Measurements from ENCODE around the gene ARL10. TPM values are rescaled to one million over a fixed set of nuclear protein-coding genes. Genes with fewer than 3 reads are reported as not detected.

Gene ARL10
- total RNA-seq, 1 experiment from 2014 or later: 0.05 TPM

- no peak overlapping the region for H2AFZ ChIP-seq (ENCODE audit: low read depth, low read length, poor library complexity, severe bottlenecking)
- peaks cover 59% of the 10 kb centered on the region for H3K79me2 ChIP-seq (ENCODE audit: insufficient read depth, low read length)
- RAD21 ChIA-PET (ENCODE audit: low non-redundant PET in 1 of 2, low total read pairs in 2 of 2, uncharacterized antibody in 2 of 2, unreplicated experiment in 2 of 2): no interaction called here
- H3K36me3 ChIP-seq (ENCODE audit: control insufficient read depth in 1 of 2, insufficient read depth in 2 of 2, low read length in 2 of 2): peaks cover 20 to 40% of the 10 kb centered on the region in 2 experiments; a peak in 3 of 4 replicates
- POLR2A ChIA-PET: no interaction called here
- ATAC-seq (peak; percentile 53), DNase-seq (ENCODE audit: low read depth, low spot score) (no peak)
- peak overlapping the region; percentile 93 for H3K9ac ChIP-seq (ENCODE audit: low read length)
- no peaks in the 10 kb centered on the region for H3K27me3 ChIP-seq (ENCODE audit: insufficient read depth, low read length)
- TF ChIP-seq POLR2A (IDR thresholded peaks at IDR 0.05; ENCODE audit: borderline replicate concordance, extremely low read depth, insufficient read depth, insufficient read length) (no peak), YY1 (IDR thresholded peaks at IDR 0.05; ENCODE audit: extremely low read depth, insufficient replicate concordance, low read depth, low read length) (peak; percentile 63), POLR2AphosphoS5 (IDR thresholded peaks at IDR 0.05; ENCODE audit: low read depth, low read length) (peak; percentile 79), ZFX (IDR thresholded peaks at IDR 0.05) (peak; percentile 9; the same call in 1 of the 2 replicates)
- no peaks in the 10 kb centered on the region for H3K9me3 ChIP-seq (ENCODE audit: control insufficient read depth in 1 of 2, insufficient read depth in 1 of 2, low read depth in 1 of 2, low read length in 2 of 2)
- peak overlapping the region; percentile 94 for H3K27ac ChIP-seq (ENCODE audit: low read depth, low read length)
- peaks cover 13% of the 10 kb centered on the region; the same call in 1 of the 2 replicates for H4K20me1 ChIP-seq (ENCODE audit: insufficient read depth)
- TSS peak; percentile 97 for BruUV-seq (replicated peaks)
- peak overlapping the region; percentile 86 for H3K4me2 ChIP-seq (ENCODE audit: low read length)
- intact Hi-C loops (cut with micrococcal nuclease): loop anchor here (2.0 kb wide), 1 partner anchor 147 kb away; the partner anchor contains the start of gene RNF44
- H3K9me2 ChIP-seq (ENCODE audit: insufficient read depth): no peaks in the 10 kb centered on the region
- peak overlapping the region; percentile 78 to 99 for H3K4me3 ChIP-seq (replicated peaks in 1 of 2; ENCODE audit: low read depth in 1 of 2, low read length in 2 of 2)
- peaks cover 11 to 22% of the 10 kb centered on the region in 2 experiments; a peak in 3 of 4 replicates for H3K4me1 ChIP-seq (ENCODE audit: control insufficient read depth in 1 of 2, insufficient read depth in 2 of 2, low read length in 2 of 2)
- CTCF ChIA-PET: interaction anchor here (0.7 kb wide), 1 partner anchor 982 kb away, joined by 4 read pairs; no protein-coding TSS in a partner anchor
Measured at GRCh38 chr5:176389135-176390123, 24.1 kb downstream of the ARL10 start.

GRCh38 chr5:176391479-176391878 is 26.2 kb downstream of the ARL10 start:
- intact Hi-C loops (cut with micrococcal nuclease): no loop called here
- Histone ChIP-seq H3K27me3 (ENCODE audit: insufficient read depth, low read length) (no peaks in the 10 kb centered on the region), H3K27ac (ENCODE audit: low read depth, low read length) (no peak overlapping the region), H2AFZ (ENCODE audit: low read depth, low read length, poor library complexity, severe bottlenecking) (no peak overlapping the region), H3K79me2 (ENCODE audit: insufficient read depth, low read length) (peaks cover 39% of the 10 kb centered on the region), H3K4me3 (replicated peaks in 1 of 2; ENCODE audit: low read depth in 1 of 2, low read length in 2 of 2) (no peak overlapping the region), H3K4me2 (ENCODE audit: low read length) (no peak overlapping the region), H4K20me1 (ENCODE audit: insufficient read depth) (peaks cover 4% of the 10 kb centered on the region; the same call in 1 of the 2 replicates), H3K36me3 (ENCODE audit: control insufficient read depth in 1 of 2, insufficient read depth in 2 of 2, low read length in 2 of 2) (peaks cover 4 to 20% of the 10 kb centered on the region in 2 experiments; a peak in 2 of 4 replicates), H3K9me3 (ENCODE audit: control insufficient read depth in 1 of 2, insufficient read depth in 1 of 2, low read depth in 1 of 2, low read length in 2 of 2) (no peaks in the 10 kb centered on the region), H3K9me2 (ENCODE audit: insufficient read depth) (no peaks in the 10 kb centered on the region), H3K9ac (ENCODE audit: low read length) (no peak overlapping the region), H3K4me1 (ENCODE audit: control insufficient read depth in 1 of 2, insufficient read depth in 2 of 2, low read length in 2 of 2) (peaks cover 11 to 20% of the 10 kb centered on the region in 2 experiments; a peak in 3 of 4 replicates)
- ChIA-PET CTCF (no interaction called here), RAD21 (ENCODE audit: low non-redundant PET in 1 of 2, low total read pairs in 2 of 2, uncharacterized antibody in 2 of 2, unreplicated experiment in 2 of 2) (no interaction called here), POLR2A (no interaction called here)
- DNase-seq (ENCODE audit: low read depth, low spot score): no peak
- no TSS peak for BruUV-seq (replicated peaks)
- no peak for ATAC-seq
- TF ChIP-seq SRF (IDR thresholded peaks at IDR 0.05; ENCODE audit: low read depth) (no peak), EZH2 (IDR thresholded peaks at IDR 0.05) (no peak), JUND (IDR thresholded peaks at IDR 0.05) (no peak), CTCF (IDR thresholded peaks at IDR 0.05 in 2 of 3, conservative IDR thresholded peaks at IDR 0.05 in 1 of 3; ENCODE audit: borderline replicate concordance in 1 of 3, insufficient read depth in 1 of 3, low read depth in 2 of 3, low read length in 2 of 3) (no peak), ZBTB33 (IDR thresholded peaks at IDR 0.05; ENCODE audit: extremely low read depth, insufficient replicate concordance, low read length) (no peak), ELF1 (IDR thresholded peaks at IDR 0.05; ENCODE audit: borderline replicate concordance, low read depth) (no peak), RAD21 (IDR thresholded peaks at IDR 0.05; ENCODE audit: low read depth) (no peak), MAX (IDR thresholded peaks at IDR 0.05) (no peak), POLR2A (IDR thresholded peaks at IDR 0.05; ENCODE audit: borderline replicate concordance, extremely low read depth, insufficient read depth, insufficient read length) (no peak), SIN3A (IDR thresholded peaks at IDR 0.05; ENCODE audit: low read depth) (no peak), POLR2AphosphoS5 (IDR thresholded peaks at IDR 0.05; ENCODE audit: low read depth, low read length) (no peak), YY1 (IDR thresholded peaks at IDR 0.05; ENCODE audit: extremely low read depth, insufficient replicate concordance, low read depth, low read length) (no peak), FOSL1 (IDR thresholded peaks at IDR 0.05; ENCODE audit: low read depth) (no peak)
